ENCODE results near the gene BPIFB6. TPM values are rescaled to one million over a fixed set of nuclear protein-coding genes. Genes with fewer than 3 reads are reported as not detected.
A peak's percentile ranks its signal among the peaks of the same experiment; 100 is the strongest.

Gene BPIFB6
- total and polyA plus RNA-seq, 10 of the 15 experiments (the other 5 are each of a cell fraction or from before 2014, with no cell fraction given) = not detected

DNA sequence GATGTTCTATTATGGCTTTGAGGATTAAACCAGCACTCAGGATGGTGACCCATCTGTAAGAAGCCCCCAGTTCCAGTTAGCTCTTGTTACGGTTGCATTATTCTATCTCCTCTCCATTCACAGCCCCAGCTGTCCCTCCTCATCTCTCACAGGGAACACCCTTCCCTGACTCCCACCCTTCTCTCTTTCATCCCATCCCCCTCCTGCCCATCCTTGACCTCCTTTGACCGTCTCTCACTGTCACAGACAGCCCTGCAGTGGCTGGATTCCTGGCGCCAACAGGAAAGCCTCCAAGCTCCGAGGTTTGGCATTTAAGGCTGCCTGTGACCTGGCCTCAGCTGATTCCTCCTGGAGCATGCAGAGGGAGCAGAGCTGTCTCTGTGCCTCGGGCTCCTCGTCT, 43.8 kb downstream of the BPIFB6 start:
- BruUV-seq (replicated peaks) = no TSS peak

DNA sequence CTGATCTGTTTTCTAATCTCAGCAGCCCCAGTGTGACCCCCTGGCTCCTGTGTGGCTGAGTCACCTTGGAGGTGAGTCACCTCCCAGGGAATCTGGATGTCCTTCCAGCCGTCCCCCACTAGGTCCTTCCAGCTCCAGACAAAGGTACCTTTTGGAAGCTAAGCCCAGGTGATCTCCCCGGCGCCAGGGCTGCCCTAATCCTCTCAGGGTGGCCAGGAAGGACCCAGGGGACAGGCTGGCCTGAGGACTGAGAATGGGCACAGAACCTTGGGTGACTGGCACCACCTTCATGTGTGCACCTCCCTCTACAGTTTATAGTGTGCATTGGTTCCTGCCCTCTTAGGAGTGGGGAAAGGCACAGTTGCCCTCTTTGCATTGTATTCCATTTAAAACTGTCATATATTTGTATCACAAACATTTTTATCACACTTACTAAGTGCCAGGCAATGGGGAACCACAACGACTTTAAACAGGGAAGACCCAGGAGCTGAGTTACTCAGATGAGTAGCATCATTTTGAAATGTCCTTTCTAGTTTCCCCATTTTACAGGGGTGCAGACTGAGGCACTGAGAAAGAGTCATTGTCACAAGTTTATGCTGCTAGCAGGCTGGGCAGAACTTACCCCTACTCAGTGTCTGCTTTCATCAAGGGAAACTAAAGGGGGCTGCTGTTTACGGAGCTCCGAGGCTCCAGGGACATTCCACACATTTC, 45.4 kb downstream of the BPIFB6 start:
- no peak overlapping the region for H3K4me2 ChIP-seq (ENCODE audit: control insufficient read depth, insufficient read depth)
- no peaks in the 10 kb centered on the region for H4K20me1 ChIP-seq (ENCODE audit: control insufficient read depth, insufficient read depth)
- H3K27me3 ChIP-seq (replicated peaks in 1 of 2; ENCODE audit: control insufficient read depth in 2 of 2, insufficient read depth in 2 of 2, low read length in 1 of 2) = peaks cover 0 to 1% of the 10 kb centered on the region in 2 experiments; a peak in 1 of 4 replicates
- no TSS peak for BruUV-seq (replicated peaks)
- H3K9me3 ChIP-seq (replicated peaks; ENCODE audit: control insufficient read depth, insufficient read depth, low read length) = no peaks in the 10 kb centered on the region
- 24% methylated on average over 6 of the region's 6 CpGs for WGBS (ENCODE audit: insufficient coverage, insufficient replicate concordance, low lambda C conversion rate, missing lambda C conversion rate)
- DNase-seq (ENCODE audit: low read depth, low spot score) (no peak), ATAC-seq (peak; percentile 74), FAIRE-seq (peak; percentile 7)
- H2AFZ ChIP-seq (ENCODE audit: control insufficient read depth, low read depth, low read length) = no peak overlapping the region
- CTCF ChIA-PET = interaction anchor here (0.9 to 1.8 kb wide), 4 partner anchors 8 to 177 kb away, joined by 3 to 5 read pairs (median 4); no protein-coding TSS in a partner anchor
- SMC1A ChIA-PET (ENCODE audit: uncharacterized antibody, unreplicated experiment) = no interaction called here
- no peak overlapping the region for H3K9ac ChIP-seq (ENCODE audit: control insufficient read depth, insufficient read depth, low read length)
- no peaks in the 10 kb centered on the region for H3K36me3 ChIP-seq (ENCODE audit: control insufficient read depth in 2 of 2, insufficient read depth in 2 of 2, low read length in 1 of 2)
- H3K79me2 ChIP-seq (ENCODE audit: control insufficient read depth, insufficient read depth, low read length) = no peaks in the 10 kb centered on the region
- H3K4me3 ChIP-seq = no peak overlapping the region
- in situ Hi-C loops (cut with MboI) = no loop called here
- H3K27ac ChIP-seq (ENCODE audit: control insufficient read depth, insufficient read depth) = no peak overlapping the region
- RAD21 ChIA-PET (ENCODE audit: unreplicated experiment) = interaction anchor here (1.2 kb wide), 1 partner anchor 176 kb away, joined by 4 read pairs; no protein-coding TSS in a partner anchor
- no peaks in the 10 kb centered on the region for H3K4me1 ChIP-seq (ENCODE audit: control insufficient read depth, insufficient read depth, low read length)
- POLR2A ChIA-PET = no interaction called here
- intact Hi-C loops (cut with micrococcal nuclease; ENCODE audit: unreplicated experiment) = loop anchor here (5.0 kb wide), 1 partner anchor 175 kb away; no protein-coding TSS in a partner anchor
- TF ChIP-seq STAT1 (conservative IDR thresholded peaks at IDR 0.05) = no peak
- peak; percentile 38 for TF ChIP-seq RAD21 (IDR thresholded peaks at IDR 0.05; ENCODE audit: insufficient read depth, low read depth, low read length)
- TF ChIP-seq ESRRA (IDR thresholded peaks at IDR 0.05; ENCODE audit: low read length) = no peak
- no peak for TF ChIP-seq WRNIP1 (IDR thresholded peaks at IDR 0.05; ENCODE audit: borderline replicate concordance, low read depth, low read length)
- no peak for TF ChIP-seq PAX5 (IDR thresholded peaks at IDR 0.05; ENCODE audit: borderline replicate concordance, low read depth, low read length)
- TF ChIP-seq FOS (IDR thresholded peaks at IDR 0.05; ENCODE audit: borderline replicate concordance, extremely low read depth, insufficient read length) = no peak
- TF ChIP-seq POLR2AphosphoS2 (IDR thresholded peaks at IDR 0.05; ENCODE audit: low read depth, low read length) = no peak
- no peak for TF ChIP-seq NFYB (IDR thresholded peaks at IDR 0.05; ENCODE audit: insufficient read depth, low read depth, low read length)
- no peak for TF ChIP-seq GATAD2B (conservative IDR thresholded peaks at IDR 0.05; ENCODE audit: low read depth)
- peak; percentile 45; the same call in 1 of the 2 replicates for TF ChIP-seq SMC3 (IDR thresholded peaks at IDR 0.05; ENCODE audit: borderline replicate concordance, low read length)
- TF ChIP-seq ZNF207 (IDR thresholded peaks at IDR 0.05; ENCODE audit: borderline replicate concordance) = no peak
- TF ChIP-seq RAD51 (IDR thresholded peaks at IDR 0.05) = no peak

More for the DNA sequence above, 43.8 kb downstream of the BPIFB6 start:
- intact Hi-C loops (cut with micrococcal nuclease; ENCODE audit: unreplicated experiment) (loop anchor here (5.0 kb wide), 1 partner anchor 173 kb away; no protein-coding TSS in a partner anchor), in situ Hi-C loops (cut with MboI) (no loop called here)
- Histone ChIP-seq H3K4me2 (ENCODE audit: control insufficient read depth, insufficient read depth) (no peak overlapping the region), H3K79me2 (ENCODE audit: control insufficient read depth, insufficient read depth, low read length) (no peaks in the 10 kb centered on the region), H3K9me3 (replicated peaks; ENCODE audit: control insufficient read depth, insufficient read depth, low read length) (no peaks in the 10 kb centered on the region), H3K27me3 (replicated peaks in 1 of 2; ENCODE audit: control insufficient read depth in 2 of 2, insufficient read depth in 2 of 2, low read length in 1 of 2) (peaks cover 0 to 1% of the 10 kb centered on the region in 2 experiments; a peak in 1 of 4 replicates), H3K36me3 (ENCODE audit: control insufficient read depth in 2 of 2, insufficient read depth in 2 of 2, low read length in 1 of 2) (no peaks in the 10 kb centered on the region), H3K4me3 (no peak overlapping the region), H3K9ac (ENCODE audit: control insufficient read depth, insufficient read depth, low read length) (no peak overlapping the region), H4K20me1 (ENCODE audit: control insufficient read depth, insufficient read depth) (no peaks in the 10 kb centered on the region), H3K4me1 (ENCODE audit: control insufficient read depth, insufficient read depth, low read length) (no peaks in the 10 kb centered on the region), H2AFZ (ENCODE audit: control insufficient read depth, low read depth, low read length) (no peak overlapping the region), H3K27ac (ENCODE audit: control insufficient read depth, insufficient read depth) (no peak overlapping the region)
- FAIRE-seq (no peak), ATAC-seq (no peak), DNase-seq (ENCODE audit: low read depth, low spot score) (no peak)
- ChIA-PET POLR2A (no interaction called here), CTCF (interaction anchor here (0.8 to 2.0 kb wide), 4 partner anchors 37 to 285 kb away, joined by 3 to 9 read pairs (median 4); no protein-coding TSS in a partner anchor), RAD21 (ENCODE audit: unreplicated experiment) (interaction anchor here (1.2 kb wide), 1 partner anchor 175 kb away, joined by 4 read pairs; no protein-coding TSS in a partner anchor), SMC1A (ENCODE audit: uncharacterized antibody, unreplicated experiment) (no interaction called here)
- TF ChIP-seq, protein P1, sequence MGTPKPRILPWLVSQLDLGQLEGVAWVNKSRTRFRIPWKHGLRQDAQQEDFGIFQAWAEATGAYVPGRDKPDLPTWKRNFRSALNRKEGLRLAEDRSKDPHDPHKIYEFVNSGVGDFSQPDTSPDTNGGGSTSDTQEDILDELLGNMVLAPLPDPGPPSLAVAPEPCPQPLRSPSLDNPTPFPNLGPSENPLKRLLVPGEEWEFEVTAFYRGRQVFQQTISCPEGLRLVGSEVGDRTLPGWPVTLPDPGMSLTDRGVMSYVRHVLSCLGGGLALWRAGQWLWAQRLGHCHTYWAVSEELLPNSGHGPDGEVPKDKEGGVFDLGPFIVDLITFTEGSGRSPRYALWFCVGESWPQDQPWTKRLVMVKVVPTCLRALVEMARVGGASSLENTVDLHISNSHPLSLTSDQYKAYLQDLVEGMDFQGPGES (IDR thresholded peaks at IDR 0.05) = no peak
- 13% methylated on average over 6 of the region's 6 CpGs for WGBS (ENCODE audit: insufficient coverage, insufficient replicate concordance, low lambda C conversion rate, missing lambda C conversion rate)

Measured in GM12878 (cell line).